ENCODE data around the gene YJEFN3.

YJEFN3 gene

DNA sequence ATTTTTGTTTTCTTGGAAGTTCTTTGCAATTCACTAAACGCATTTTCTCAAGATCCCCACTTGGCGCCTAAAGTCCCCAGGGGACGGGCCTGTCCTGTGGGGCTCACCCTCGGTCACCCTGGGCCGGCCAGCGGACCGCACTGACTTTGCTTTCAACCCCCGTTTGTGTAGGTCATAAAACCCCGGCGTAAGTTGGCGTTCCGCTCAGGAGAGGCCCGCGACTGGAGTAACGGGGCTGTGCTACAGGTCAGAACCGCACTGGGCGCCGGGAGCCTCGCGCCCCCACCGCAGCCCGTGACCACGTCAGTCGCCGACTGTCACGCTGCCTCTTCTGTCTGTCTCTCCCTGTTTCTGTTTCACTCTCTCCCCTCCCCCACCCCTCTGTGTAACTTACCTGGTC lies 26.9 kb upstream of the YJEFN3 start:
- Histone ChIP-seq H3K9ac (ENCODE audit: low read depth, low read length) (no peak overlapping the region), H3K27me3 (ENCODE audit: control insufficient read depth, insufficient read depth, low read length) (no peaks in the 10 kb centered on the region), H3K36me3 (ENCODE audit: control insufficient read depth, insufficient read depth, low read length) (peaks cover 85% of the 10 kb centered on the region), H3K9me3 (ENCODE audit: control insufficient read depth, insufficient read depth, low read length) (no peaks in the 10 kb centered on the region), H3K4me3 (ENCODE audit: low read depth, low read length) (no peak overlapping the region), H3K4me1 (ENCODE audit: control insufficient read depth, insufficient read depth, low read length) (no peaks in the 10 kb centered on the region)

DNA sequence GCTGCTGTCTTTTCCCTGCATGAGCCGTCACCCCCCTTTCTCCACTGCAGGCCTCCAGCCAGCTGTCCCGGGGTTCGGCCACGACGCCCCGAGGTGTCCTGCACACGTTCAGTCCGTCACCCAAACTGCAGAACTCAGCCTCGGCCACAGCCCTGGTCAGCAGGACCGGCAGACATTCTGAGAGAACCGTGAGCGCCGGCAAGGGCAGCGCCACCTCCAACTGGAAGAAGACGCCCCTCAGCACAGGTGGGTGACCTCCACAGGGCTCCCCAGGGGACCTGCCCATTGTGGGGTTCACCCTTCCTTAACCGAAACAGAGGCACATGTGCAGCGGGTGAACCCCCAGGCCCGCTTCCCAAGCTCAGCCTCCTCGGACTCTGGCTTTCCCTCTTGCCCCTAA lies 26.4 kb upstream of the YJEFN3 start:
- H3K9me3 ChIP-seq (ENCODE audit: control insufficient read depth, insufficient read depth, low read length) = no peaks in the 10 kb centered on the region
- no peak overlapping the region for H3K4me3 ChIP-seq (ENCODE audit: low read depth, low read length)
- H3K27me3 ChIP-seq (ENCODE audit: control insufficient read depth, insufficient read depth, low read length) = no peaks in the 10 kb centered on the region
- H3K36me3 ChIP-seq (ENCODE audit: control insufficient read depth, insufficient read depth, low read length) = peaks cover 84% of the 10 kb centered on the region
- H3K9ac ChIP-seq (ENCODE audit: low read depth, low read length) = no peak overlapping the region
- H3K4me1 ChIP-seq (ENCODE audit: control insufficient read depth, insufficient read depth, low read length) = no peaks in the 10 kb centered on the region

DNA sequence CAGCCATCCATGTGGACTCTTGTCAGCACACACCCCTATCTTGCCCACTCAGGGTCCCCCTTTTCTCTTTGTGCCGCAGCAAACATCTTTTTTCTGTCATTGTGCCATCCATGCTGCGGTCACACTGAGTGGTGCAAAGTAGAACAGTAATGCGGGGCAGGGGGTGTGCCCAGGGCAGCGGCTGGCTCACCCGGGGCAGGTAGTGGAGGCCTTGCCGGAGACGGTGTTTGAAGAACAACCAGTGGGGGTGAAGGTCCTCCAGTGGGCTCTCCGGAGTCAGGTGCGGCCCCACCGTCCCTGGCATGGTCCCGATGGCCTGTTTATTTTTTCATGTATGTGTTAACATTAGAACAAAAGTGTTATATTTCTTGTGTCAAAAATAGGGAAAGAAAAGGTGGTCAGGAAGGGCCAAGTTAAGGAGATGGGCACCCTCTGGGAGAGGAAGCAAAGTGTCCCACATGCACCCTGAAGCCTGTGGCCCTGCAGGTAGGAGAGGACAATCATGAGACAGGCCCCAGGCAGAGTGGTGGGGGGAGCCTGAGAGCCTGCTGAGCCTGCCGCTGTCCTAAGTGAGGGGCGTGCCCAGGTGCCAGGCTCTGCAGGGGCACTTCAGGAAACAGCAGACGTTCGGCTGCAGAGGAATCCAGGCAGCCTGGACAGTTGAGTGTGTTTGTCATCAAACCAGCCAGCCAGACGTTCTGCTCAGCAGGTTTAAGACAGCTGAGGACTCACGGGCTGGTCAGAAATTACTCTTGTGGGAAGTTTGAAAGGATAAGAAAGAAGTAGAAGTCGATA lies 25.7 kb upstream of the YJEFN3 start:
- Histone ChIP-seq H3K4me1 (ENCODE audit: control insufficient read depth, insufficient read depth, low read length) (no peaks in the 10 kb centered on the region), H3K27me3 (ENCODE audit: control insufficient read depth, insufficient read depth, low read length) (no peaks in the 10 kb centered on the region), H3K36me3 (ENCODE audit: control insufficient read depth, insufficient read depth, low read length) (peaks cover 81% of the 10 kb centered on the region), H3K9me3 (ENCODE audit: control insufficient read depth, insufficient read depth, low read length) (no peaks in the 10 kb centered on the region), H3K4me3 (ENCODE audit: low read depth, low read length) (no peak overlapping the region), H3K9ac (ENCODE audit: low read depth, low read length) (no peak overlapping the region)

DNA sequence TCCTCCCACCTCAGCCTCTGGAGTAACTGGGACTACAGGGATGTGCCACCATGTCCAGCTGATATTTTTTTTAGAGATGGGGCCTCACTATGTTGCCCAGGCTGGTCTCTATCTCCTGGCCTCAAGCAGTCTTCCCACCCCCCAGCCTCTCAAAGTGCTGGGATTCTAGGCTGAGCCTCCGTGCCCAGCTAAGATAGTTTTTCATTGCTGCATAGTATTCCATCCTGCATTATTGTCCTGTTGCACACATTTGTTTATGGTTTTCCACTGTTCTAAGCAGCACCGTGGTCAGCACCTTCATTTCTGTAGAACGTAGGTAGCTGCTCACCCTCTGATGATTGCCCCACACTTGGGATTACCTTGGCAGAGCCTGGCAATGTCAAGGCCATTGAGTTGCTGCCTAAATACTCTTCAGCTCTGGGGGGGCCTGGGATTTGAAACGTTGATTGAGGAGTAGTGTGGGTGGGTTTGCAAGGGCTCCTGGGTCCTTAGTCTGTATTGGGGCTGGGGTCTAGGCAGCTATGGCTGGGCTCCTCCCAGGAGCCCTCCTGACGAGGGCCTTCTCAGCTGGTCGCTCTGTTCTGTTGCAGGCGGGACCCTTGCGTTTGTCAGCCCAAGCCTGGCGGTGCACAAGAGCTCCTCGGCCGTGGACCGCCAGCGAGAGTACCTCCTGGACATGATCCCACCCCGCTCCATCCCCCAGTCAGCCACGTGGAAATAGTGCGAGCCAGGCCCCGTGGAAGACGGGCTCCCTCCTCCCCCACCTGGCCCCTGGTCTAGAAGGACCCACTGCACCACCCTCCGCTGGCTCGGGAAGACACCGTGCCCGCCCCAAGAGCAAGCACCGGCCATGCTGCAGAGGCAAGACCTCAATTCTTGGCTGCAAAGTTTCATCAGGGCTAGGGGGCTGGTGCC lies 23.7 kb upstream of the YJEFN3 start:
- Histone ChIP-seq H3K4me3 (ENCODE audit: low read depth, low read length) (no peak overlapping the region), H3K27me3 (ENCODE audit: control insufficient read depth, insufficient read depth, low read length) (no peaks in the 10 kb centered on the region), H3K9ac (ENCODE audit: low read depth, low read length) (no peak overlapping the region), H3K4me1 (ENCODE audit: control insufficient read depth, insufficient read depth, low read length) (no peaks in the 10 kb centered on the region), H3K36me3 (ENCODE audit: control insufficient read depth, insufficient read depth, low read length) (peaks cover 61% of the 10 kb centered on the region), H3K9me3 (ENCODE audit: control insufficient read depth, insufficient read depth, low read length) (no peaks in the 10 kb centered on the region)

DNA sequence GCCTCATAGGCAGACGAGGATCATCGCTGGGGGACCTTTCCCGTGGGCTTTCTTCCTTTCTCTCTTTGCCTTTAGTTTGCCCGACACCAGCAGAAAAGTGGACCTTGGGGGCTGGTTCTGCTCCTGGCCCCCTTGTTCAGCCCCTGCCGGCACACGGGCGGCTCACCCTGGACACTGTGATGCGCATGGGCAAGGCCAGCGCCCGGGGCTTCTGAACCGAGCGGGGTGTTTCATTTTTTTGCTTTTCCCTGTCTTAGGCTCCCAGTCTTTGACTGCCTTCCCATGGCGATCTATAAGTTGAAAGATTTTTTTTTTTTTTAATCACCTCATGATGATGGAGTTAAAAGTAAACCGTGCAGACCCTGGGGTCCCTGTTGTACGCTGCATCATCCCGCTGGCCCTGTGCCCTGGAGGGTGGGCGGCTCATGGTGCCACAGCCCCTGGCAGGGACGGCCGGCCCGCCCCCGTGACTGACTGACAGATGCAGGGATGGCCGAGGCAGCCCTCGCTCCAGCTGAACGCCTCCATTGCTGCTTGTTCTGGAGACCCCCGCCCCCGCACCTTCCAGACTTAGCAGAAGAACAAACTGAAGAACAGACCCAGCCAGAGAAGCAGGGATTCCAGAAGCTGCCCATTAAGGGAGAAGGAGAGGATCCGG lies 22.9 kb upstream of the YJEFN3 start:
- Histone ChIP-seq H3K36me3 (ENCODE audit: control insufficient read depth, insufficient read depth, low read length) (peaks cover 53% of the 10 kb centered on the region), H3K9me3 (ENCODE audit: control insufficient read depth, insufficient read depth, low read length) (no peaks in the 10 kb centered on the region), H3K27me3 (ENCODE audit: control insufficient read depth, insufficient read depth, low read length) (no peaks in the 10 kb centered on the region), H3K9ac (ENCODE audit: low read depth, low read length) (no peak overlapping the region), H3K4me1 (ENCODE audit: control insufficient read depth, insufficient read depth, low read length) (no peaks in the 10 kb centered on the region), H3K4me3 (ENCODE audit: low read depth, low read length) (no peak overlapping the region)

DNA sequence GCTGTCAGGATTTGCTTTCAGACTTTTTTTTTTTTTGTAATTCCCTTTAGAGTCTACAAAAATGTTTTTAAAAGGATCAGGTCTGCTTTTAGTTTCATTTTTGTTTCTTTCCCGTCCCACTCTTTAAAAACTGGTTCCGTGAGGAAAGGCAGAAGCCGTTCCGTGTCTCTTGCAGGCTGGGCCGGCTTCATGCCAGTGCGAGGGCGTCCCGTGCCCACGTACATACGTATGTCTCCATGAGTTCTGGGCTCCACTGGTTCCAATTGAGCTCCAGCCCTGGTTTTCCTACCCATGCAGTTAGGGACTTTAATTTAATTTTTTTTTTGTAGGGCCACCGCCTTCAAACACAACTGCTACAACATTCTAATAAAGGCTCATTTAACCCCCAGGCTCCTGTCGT lies 22.1 kb upstream of the YJEFN3 start:
- Histone ChIP-seq H3K4me3 (ENCODE audit: low read depth, low read length) (no peak overlapping the region), H3K9me3 (ENCODE audit: control insufficient read depth, insufficient read depth, low read length) (no peaks in the 10 kb centered on the region), H3K36me3 (ENCODE audit: control insufficient read depth, insufficient read depth, low read length) (peaks cover 45% of the 10 kb centered on the region), H3K4me1 (ENCODE audit: control insufficient read depth, insufficient read depth, low read length) (no peaks in the 10 kb centered on the region), H3K9ac (ENCODE audit: low read depth, low read length) (no peak overlapping the region), H3K27me3 (ENCODE audit: control insufficient read depth, insufficient read depth, low read length) (no peaks in the 10 kb centered on the region)

DNA sequence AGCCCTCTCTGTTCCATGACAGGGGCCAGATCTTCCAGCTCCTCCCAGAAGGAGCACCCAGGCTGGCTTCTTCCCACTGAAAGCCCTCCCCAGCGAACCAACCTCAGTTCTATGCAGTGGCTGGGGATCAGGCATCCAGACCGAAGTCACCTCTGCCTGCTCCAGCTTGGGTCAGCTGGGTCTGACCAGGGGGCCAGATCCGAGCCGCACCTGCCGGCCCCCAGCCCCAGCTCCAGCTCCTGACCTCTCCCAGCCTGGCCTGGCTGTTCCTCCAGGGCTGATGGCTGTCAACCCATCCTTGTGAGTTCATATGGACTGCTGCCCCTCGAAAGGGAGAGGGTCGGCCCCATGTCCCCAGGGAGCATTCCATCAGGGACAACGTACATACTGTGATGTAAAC lies 21.4 kb upstream of the YJEFN3 start:
- Histone ChIP-seq H3K4me1 (ENCODE audit: control insufficient read depth, insufficient read depth, low read length) (peaks cover 2% of the 10 kb centered on the region), H3K27me3 (ENCODE audit: control insufficient read depth, insufficient read depth, low read length) (no peaks in the 10 kb centered on the region), H3K9me3 (ENCODE audit: control insufficient read depth, insufficient read depth, low read length) (no peaks in the 10 kb centered on the region), H3K36me3 (ENCODE audit: control insufficient read depth, insufficient read depth, low read length) (peaks cover 37% of the 10 kb centered on the region), H3K4me3 (ENCODE audit: low read depth, low read length) (no peak overlapping the region), H3K9ac (ENCODE audit: low read depth, low read length) (no peak overlapping the region)

DNA sequence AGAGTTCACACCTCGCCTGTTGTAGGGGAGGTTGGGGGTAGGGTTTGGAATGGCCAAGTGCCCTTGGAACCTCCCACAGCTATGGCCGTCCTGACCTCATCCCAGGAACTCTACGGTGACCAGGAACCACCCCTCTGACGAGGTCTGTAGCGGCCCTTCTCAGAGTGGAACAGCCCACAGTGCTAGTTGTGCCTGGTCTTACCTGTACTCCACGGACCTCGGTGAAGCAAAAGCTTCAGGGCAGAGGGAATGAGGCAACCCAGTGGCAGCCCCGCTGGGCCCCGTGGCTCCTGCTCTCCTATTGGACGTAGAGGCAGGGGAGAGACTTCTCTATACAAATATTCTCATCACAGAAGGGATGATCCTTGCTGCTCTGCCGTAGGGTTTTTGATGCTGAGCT lies 20.5 kb upstream of the YJEFN3 start:
- peaks cover 29% of the 10 kb centered on the region for H3K36me3 ChIP-seq (ENCODE audit: control insufficient read depth, insufficient read depth, low read length)

DNA sequence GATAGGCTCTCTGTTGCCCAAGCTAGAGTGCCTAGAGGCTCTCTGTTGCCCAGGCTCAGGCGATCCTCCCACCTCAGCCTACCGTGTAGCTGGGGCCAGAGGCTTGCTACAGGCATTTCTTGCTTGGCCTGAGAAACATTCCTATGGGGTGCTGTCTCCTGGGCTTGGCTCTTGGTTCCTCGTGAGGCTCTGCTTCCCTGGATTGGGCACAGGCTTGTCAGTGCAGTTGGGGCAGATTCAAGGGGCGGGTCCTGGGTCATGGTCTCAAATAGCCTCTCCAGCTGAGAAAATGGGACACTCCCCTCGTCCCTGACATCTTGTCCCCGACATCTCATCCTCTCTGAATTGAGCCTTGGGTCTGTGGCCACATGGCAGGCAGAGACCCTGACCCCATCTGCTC lies 18.3 kb upstream of the YJEFN3 start:
- Histone ChIP-seq H3K9me3 (ENCODE audit: control insufficient read depth, insufficient read depth, low read length) (no peaks in the 10 kb centered on the region), H3K4me3 (ENCODE audit: low read depth, low read length) (no peak overlapping the region), H3K27me3 (ENCODE audit: control insufficient read depth, insufficient read depth, low read length) (no peaks in the 10 kb centered on the region), H3K36me3 (ENCODE audit: control insufficient read depth, insufficient read depth, low read length) (peaks cover 14% of the 10 kb centered on the region), H3K4me1 (ENCODE audit: control insufficient read depth, insufficient read depth, low read length) (peaks cover 2% of the 10 kb centered on the region), H3K9ac (ENCODE audit: low read depth, low read length) (no peak overlapping the region)

More for the DNA sequence above, 20.5 kb upstream of the YJEFN3 start:
- Histone ChIP-seq H3K9me3 (ENCODE audit: control insufficient read depth, insufficient read depth, low read length) (no peaks in the 10 kb centered on the region), H3K4me1 (ENCODE audit: control insufficient read depth, insufficient read depth, low read length) (peaks cover 2% of the 10 kb centered on the region), H3K27me3 (ENCODE audit: control insufficient read depth, insufficient read depth, low read length) (no peaks in the 10 kb centered on the region), H3K4me3 (ENCODE audit: low read depth, low read length) (no peak overlapping the region), H3K9ac (ENCODE audit: low read depth, low read length) (no peak overlapping the region)

DNA sequence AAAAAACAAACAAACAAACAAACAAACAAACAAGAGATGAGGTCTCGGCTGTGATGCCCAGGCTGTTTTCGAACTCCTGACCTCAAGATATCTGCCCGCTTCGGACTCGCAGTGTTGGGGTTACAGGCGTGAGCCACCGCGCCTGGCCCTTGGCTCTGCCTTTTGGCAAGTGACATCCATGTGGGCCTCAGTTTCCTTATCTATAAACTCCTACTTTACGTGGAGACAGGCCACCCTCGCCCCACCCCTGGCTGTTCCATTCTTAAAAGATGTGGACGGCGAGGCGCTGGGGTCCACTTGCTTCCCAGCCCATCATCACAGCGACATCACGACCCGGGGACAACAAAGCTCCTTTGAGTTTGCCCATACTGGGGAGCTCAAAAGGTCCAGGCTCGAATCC lies 15.0 kb upstream of the YJEFN3 start:
- Histone ChIP-seq H3K9ac (ENCODE audit: low read depth, low read length) (no peak overlapping the region), H3K27me3 (ENCODE audit: control insufficient read depth, insufficient read depth, low read length) (no peaks in the 10 kb centered on the region), H3K4me1 (ENCODE audit: control insufficient read depth, insufficient read depth, low read length) (peaks cover 2% of the 10 kb centered on the region), H3K9me3 (ENCODE audit: control insufficient read depth, insufficient read depth, low read length) (no peaks in the 10 kb centered on the region), H3K36me3 (ENCODE audit: control insufficient read depth, insufficient read depth, low read length) (no peaks in the 10 kb centered on the region), H3K4me3 (ENCODE audit: low read depth, low read length) (no peak overlapping the region)

DNA sequence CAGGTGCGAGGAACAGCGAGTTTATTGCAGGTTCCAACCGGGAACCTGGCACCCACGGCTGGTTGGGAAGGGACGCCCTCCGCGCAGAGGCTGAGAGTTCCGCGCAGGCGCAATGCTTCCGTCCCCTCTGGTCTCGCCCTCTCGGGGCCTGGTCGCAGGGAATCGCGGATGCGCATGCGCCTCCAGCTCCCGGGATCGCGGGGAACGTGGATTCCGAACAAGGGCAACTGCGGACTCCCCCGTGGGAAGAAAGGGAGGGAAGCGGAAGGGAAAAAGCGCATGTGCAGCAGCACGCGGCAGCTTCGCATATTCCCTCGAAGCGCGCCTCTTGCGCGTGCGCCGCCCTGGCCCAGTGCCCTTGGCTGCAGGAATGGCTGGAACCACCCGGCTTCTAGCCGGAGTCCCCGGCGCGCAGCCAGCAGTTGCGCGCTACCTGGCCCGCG lies 14.5 kb upstream of the YJEFN3 start:
- Histone ChIP-seq H3K9ac (ENCODE audit: low read depth, low read length) (no peak overlapping the region), H3K27me3 (ENCODE audit: control insufficient read depth, insufficient read depth, low read length) (no peaks in the 10 kb centered on the region), H3K36me3 (ENCODE audit: control insufficient read depth, insufficient read depth, low read length) (peaks cover 3% of the 10 kb centered on the region), H3K9me3 (ENCODE audit: control insufficient read depth, insufficient read depth, low read length) (no peaks in the 10 kb centered on the region), H3K4me1 (ENCODE audit: control insufficient read depth, insufficient read depth, low read length) (peaks cover 2% of the 10 kb centered on the region), H3K4me3 (ENCODE audit: low read depth, low read length) (no peak overlapping the region)
